Measurements from ENCODE around the gene ELMOD2. TPM values are rescaled to one million over a fixed set of nuclear protein-coding genes. Genes with fewer than 3 reads are reported as not detected.

The ELMOD2 gene, protein sequence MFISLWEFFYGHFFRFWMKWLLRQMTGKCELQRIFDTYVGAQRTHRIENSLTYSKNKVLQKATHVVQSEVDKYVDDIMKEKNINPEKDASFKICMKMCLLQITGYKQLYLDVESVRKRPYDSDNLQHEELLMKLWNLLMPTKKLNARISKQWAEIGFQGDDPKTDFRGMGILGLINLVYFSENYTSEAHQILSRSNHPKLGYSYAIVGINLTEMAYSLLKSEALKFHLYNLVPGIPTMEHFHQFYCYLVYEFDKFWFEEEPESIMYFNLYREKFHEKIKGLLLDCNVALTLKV
- total RNA-seq: 10 to 100 TPM; 14.3 to 20.3 (median 17.4) TPM
- 10 to 100 TPM in 1 of 2 donors, 1 to 10 TPM in 1; 6.3 to 16.8 TPM for polyA plus RNA-seq
- long read RNA-seq, donor 1, full-length matches to known transcripts: 5 of 11 reads
- long read RNA-seq, donor 1, partial matches to known transcripts: 2 of 11 reads
- long read RNA-seq, donor 1, other reads (novel, unspliced or antisense): 4 of 11 reads
- long read RNA-seq, donor 2, full-length matches to known transcripts: 11 of 18 reads
- long read RNA-seq, donor 2, partial matches to known transcripts: 0 of 18 reads
- long read RNA-seq, donor 2, other reads (novel, unspliced or antisense): 7 of 18 reads
- long read RNA-seq, donor 3, full-length matches to known transcripts: 8 of 15 reads
- long read RNA-seq, donor 3, partial matches to known transcripts: 0 of 15 reads
- long read RNA-seq, donor 3, other reads (novel, unspliced or antisense): 7 of 15 reads

DNA sequence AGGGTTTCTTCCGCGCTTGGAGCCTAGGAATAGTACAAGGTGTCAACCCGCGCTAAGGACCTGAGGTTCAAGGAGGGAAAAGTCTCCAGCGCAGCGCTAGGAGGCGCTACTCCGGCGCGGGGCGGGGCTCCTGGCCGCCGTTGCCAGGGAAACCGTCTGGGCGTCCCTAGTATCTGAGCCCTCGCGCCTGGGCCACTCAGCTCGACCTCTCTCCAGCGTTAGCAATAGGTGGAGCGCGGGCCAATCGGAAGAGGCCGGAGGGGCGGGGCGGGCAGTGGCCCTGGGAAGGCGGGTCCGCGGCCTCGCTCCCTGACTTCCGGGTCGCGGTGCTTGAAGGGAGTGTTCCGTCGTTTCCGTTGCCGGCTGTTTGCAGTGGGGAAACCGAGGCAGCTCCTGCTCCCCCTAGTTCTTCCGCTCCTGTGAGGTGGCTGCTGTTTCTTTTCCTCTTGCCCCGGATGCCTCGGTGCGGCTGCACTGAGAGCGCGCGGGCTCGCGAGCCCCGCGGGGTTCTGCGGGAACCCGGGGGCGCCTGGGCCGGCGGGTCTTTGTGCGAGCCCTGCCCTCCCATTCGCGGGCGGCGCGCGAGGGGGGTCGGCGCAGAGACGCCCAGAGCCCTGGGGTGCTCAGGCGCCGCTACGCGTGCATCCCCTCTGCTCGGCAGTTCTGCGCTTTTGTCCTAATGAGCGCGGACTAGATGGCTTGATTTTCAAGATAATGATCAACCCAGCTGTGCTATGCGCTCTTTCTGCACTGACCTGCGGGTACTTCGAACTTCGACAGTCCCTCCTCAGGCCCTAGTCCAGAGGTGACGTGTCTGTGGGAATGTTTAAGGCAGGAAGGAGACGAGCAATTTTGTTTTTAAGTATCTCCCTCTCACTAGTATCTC is at the start of gene ELMOD2:
TSS of gene ELMOD2 (plus strand) at position 312 of the 886 bp plus-strand sequence. CDS start 1,261 bp downstream, outside the sequence.
- Histone ChIP-seq H3K36me3 (peaks cover 0 to 21% (median 10%) of the 10 kb centered on the region in 9 donors), H3K4me3 (peak within 1 kb of the TSS; percentile 66 to 98 (median 86)), H3K27me3 (no peaks in the 10 kb centered on the region), H3K9me3 (peaks cover 0 to 6% (median 0%) of the 10 kb centered on the region in 11 donors), H3K27ac (peak within 1 kb of the TSS; percentile 38 to 94 (median 87)), H3K4me1 (peaks cover 0 to 40% (median 18%) of the 10 kb centered on the region in 9 donors)
- DNase-seq: peak; percentile 99
- peak; percentile 100 for ATAC-seq
- WGBS, 2 donors: 0 to 1% methylated on average over 77 of the region's 77 CpGs
- intact Hi-C loops (cut with DNase I): loop anchor here in 7 of 10 donors (2.0 to 10.0 kb wide), 12 partner anchors 81 to 331 kb away; partner anchors contain the start of genes CLGN (in 3 of the 7), SCOC (in 3 of the 7) and TBC1D9 (in 2 of the 7)
- TF ChIP-seq, protein P1, sequence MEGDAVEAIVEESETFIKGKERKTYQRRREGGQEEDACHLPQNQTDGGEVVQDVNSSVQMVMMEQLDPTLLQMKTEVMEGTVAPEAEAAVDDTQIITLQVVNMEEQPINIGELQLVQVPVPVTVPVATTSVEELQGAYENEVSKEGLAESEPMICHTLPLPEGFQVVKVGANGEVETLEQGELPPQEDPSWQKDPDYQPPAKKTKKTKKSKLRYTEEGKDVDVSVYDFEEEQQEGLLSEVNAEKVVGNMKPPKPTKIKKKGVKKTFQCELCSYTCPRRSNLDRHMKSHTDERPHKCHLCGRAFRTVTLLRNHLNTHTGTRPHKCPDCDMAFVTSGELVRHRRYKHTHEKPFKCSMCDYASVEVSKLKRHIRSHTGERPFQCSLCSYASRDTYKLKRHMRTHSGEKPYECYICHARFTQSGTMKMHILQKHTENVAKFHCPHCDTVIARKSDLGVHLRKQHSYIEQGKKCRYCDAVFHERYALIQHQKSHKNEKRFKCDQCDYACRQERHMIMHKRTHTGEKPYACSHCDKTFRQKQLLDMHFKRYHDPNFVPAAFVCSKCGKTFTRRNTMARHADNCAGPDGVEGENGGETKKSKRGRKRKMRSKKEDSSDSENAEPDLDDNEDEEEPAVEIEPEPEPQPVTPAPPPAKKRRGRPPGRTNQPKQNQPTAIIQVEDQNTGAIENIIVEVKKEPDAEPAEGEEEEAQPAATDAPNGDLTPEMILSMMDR (IDR thresholded peaks at IDR 0.05): peak; percentile 82 to 99 (median 94)

DNA sequence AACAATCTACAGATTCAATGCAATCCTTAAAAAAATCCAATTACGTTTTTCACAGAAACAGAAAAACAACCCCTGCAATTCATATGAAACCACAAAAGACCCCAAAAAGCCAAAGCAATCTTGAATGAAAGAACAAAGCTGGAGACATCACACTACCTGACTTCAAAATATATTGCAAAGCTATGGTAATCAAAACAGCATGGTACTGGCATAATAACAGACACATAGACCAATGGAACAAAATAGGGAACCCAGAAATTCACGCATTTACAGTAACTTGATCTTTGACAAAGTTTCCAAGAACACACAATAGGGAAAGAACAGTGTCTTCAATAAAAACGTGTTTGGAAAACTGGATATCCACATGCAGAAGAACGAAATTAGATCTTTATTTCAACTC is 40.5 kb upstream of the ELMOD2 start:
- intact Hi-C loops (cut with DNase I): no loop called here
- no peaks in the 10 kb centered on the region for H3K4me1 ChIP-seq
- no peak overlapping the region for H3K27ac ChIP-seq
- ATAC-seq: no peak
- H3K4me3 ChIP-seq: no peak overlapping the region
- no peak for DNase-seq
- TF ChIP-seq, protein P1 (IDR thresholded peaks at IDR 0.05): no peak
- H3K9me3 ChIP-seq: peaks cover 0 to 15% (median 6%) of the 10 kb centered on the region in 11 donors
- 88 to 93% methylated on average over 4 of the region's 4 CpGs for WGBS, 2 donors
- H3K27me3 ChIP-seq: no peaks in the 10 kb centered on the region
- no peaks in the 10 kb centered on the region for H3K36me3 ChIP-seq

DNA sequence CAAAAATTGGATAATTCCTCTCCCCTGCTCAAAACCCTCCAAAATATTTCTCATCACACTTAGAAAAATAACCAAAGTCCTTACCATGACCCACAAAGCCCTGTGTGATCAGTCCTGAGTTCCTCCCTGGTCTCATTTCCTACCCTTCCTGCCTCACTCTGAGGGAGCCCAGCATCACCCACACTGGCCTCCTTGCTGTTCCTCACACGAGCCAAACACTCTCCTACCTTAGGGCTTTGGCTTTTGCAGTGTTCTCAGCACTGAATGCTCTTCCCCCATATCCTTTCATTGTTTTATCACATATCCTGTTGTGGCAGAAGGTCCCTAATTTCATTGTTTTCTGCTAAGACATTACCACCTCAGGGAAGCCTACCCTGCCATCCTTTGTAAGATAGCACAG is 38.0 kb upstream of the ELMOD2 start:
- Histone ChIP-seq H3K36me3 (no peaks in the 10 kb centered on the region), H3K27me3 (no peaks in the 10 kb centered on the region), H3K4me1 (no peaks in the 10 kb centered on the region), H3K9me3 (peaks cover 0 to 15% (median 6%) of the 10 kb centered on the region in 11 donors), H3K4me3 (no peak overlapping the region), H3K27ac (no peak overlapping the region)
- peak in 1 of 8 donors; percentile 24 for ATAC-seq
- DNase-seq: no peak
- TF ChIP-seq, protein P1 (IDR thresholded peaks at IDR 0.05): no peak
- intact Hi-C loops (cut with DNase I): no loop called here
- 47 to 52% methylated on average over 1 of the region's 1 CpG for WGBS, 2 donors

All from heart right ventricle (tissue), 16 donors.